Measurements from ENCODE around the gene ADAT3. TPM values are rescaled to one million over a fixed set of nuclear protein-coding genes. Genes with fewer than 3 reads are reported as not detected.

The ADAT3 gene
- total RNA-seq, 2 experiments from 2014 or later, result 7.3 to 8.0 TPM

DNA sequence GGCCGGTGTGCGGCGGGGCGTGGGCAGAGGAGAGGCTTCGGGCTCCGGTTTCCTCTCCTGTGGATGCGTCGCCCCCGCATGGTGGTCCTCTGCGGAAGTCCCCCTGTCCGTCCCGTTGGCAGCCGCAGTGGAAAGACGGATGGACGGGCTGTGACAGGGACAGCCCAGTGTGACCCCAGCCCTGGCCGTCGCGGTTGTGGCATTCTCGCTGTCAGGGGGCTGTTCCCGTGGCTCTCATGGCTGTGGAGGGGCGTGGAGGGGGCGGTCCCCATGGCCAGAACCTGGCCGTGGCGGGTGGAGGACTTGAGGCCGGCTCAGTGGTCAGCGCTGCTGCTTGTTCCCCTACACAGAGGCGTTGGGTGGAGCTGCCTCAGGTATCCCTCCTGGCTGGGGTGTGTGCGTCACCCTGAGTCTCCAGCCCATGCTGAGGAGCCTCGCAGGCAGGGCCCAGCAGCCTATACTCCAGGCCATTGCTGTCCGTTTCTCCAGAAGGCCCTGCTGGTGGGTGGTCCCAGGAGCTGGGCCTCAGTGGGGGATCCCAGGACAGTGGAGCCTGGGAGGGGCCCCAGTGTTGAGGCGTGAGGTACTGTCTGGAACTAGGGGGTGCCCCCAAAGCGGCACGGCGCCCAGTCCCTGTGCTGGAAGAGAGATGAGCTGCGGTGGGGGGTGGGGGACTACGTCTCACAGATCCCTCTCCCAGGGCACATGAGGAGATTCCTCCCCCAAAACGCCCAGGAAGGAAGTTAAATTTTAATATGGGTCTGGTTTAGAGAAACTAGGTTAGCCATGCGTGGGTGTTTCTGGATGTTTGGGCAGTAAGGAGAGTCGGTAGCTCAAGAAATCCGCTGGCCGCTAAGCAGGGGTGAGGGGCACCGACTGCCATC, 56.0 kb downstream of the ADAT3 start:
- CTCF ChIA-PET, result interaction anchor here (0.8 kb wide), 1 partner anchor 54 kb away, joined by 3 read pairs; no protein-coding TSS in a partner anchor

DNA sequence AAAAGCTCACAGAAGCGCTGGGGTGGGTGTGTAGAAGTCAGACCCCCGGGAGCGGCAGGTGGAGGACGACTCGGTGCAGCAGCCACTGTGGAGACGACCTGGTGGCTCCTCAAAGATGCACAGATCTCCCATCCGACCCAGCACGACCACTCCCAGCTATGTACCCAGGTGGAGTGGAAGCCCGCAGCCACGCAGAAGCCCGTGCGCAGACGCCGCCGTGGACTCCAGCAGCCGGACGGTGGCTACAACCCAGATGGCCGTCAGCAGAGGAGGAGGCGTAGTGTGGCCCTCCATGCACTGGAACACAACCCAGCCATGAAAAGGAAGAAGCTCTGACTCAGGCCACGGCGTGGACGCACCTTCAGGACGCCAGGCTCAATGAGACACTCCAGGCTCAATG, 57.5 kb downstream of the ADAT3 start:
- CTCF ChIA-PET, result no interaction called here
- POLR2A ChIA-PET, result interaction anchor here (0.6 kb wide), 1 partner anchor 142 kb away, joined by 4 read pairs; no protein-coding TSS in a partner anchor

More for the DNA sequence above, 56.0 kb downstream of the ADAT3 start:
- POLR2A ChIA-PET, result no interaction called here

Other genes starting within 250 kb of the ADAT3 start
- gene ONECUT3, start 151.9 kb upstream of the ADAT3 start, total RNA-seq, result not detected
- 1 to 10 TPM; 1.5 to 1.7 TPM for gene ATP8B3, start 93.1 kb upstream of the ADAT3 start, total RNA-seq
- 10 to 100 TPM; 52.5 to 53.0 TPM for gene REXO1, start 56.9 kb upstream of the ADAT3 start, total RNA-seq
- 10 to 100 TPM; 41.5 to 45.7 TPM for gene KLF16, start 41.8 kb upstream of the ADAT3 start, total RNA-seq
- gene ABHD17A, start 19.9 kb upstream of the ADAT3 start, total RNA-seq, result 100 to 1,000 TPM; 117 to 125 TPM
- gene SCAMP4, start within 50 bp of the ADAT3 start, total RNA-seq, result 10 to 100 TPM; 43.6 to 48.6 TPM
- gene CSNK1G2, start 35.8 kb downstream of the ADAT3 start, total RNA-seq, result 10 to 100 TPM; 62.9 to 64.7 TPM
- 10 to 100 TPM; 17.0 to 24.8 TPM for gene BTBD2, start 110.3 kb downstream of the ADAT3 start, total RNA-seq
- gene MKNK2, start 145.8 kb downstream of the ADAT3 start, total RNA-seq, result 100 to 1,000 TPM; 164 to 171 TPM
- gene MOB3A, start 190.9 kb downstream of the ADAT3 start, total RNA-seq, result 100 to 1,000 TPM; 173 to 181 TPM
- gene IZUMO4, start 191.5 kb downstream of the ADAT3 start, total RNA-seq, result 1 to 10 TPM; 7.5 to 8.5 TPM
- gene AP3D1, start 246.2 kb downstream of the ADAT3 start, total RNA-seq, result 100 to 1,000 TPM in 1 of 2 experiments, 10 to 100 TPM in 1; 94.2 to 103 TPM

Data from activated CD8-positive, alpha-beta memory T cell treated with anti-CD3 and anti-CD28 coated beads for 36 hours (primary cell).